ENCODE measurements around the gene MYOZ3.

MYOZ3 gene

GRCh38 chr5:150703762-150704161, 42.7 kb downstream of the MYOZ3 start:
- no peak for DNase-seq

- no peak for DNase-seq
Measured at GRCh38 chr5:150706776-150707390, 45.8 kb downstream of the MYOZ3 start.

GRCh38 chr5:150710165-150710564, 49.1 kb downstream of the MYOZ3 start:
- DNase-seq: no peak

- no peak for DNase-seq
Measured at GRCh38 chr5:150723845-150724244, 62.8 kb downstream of the MYOZ3 start.

All from islet precursor cell (in vitro differentiated cells).